CD4-positive, alpha-beta T cell (primary cell): ENCODE measurements around the gene TENM4. TPM values are rescaled to one million over a fixed set of nuclear protein-coding genes. Genes with fewer than 3 reads are reported as not detected.

Experiments
- ATAC-seq: fragments of 200-7000 bp; cut with Tn5 transposase; one replicate; pipeline ENCODE4 v1.10.0; 2022; ENCODE audit warnings: mild to moderate bottlenecking; ENCODE audit not compliant: poor library complexity
- CTCF ChIA-PET: fragments of 350-600 bp; sonication (Branson Sonifier 250); formaldehyde crosslinking; loops from one replicate; lab custom pipeline; 2021; ENCODE audit warnings: antibody characterized with exemption, inconsistent platforms; lab: Charles Lee
- POLR2A ChIA-PET: fragments of 350-600 bp; sonication (Branson Sonifier 250); formaldehyde crosslinking; loops from one replicate; lab custom pipeline; 2021; ENCODE audit warnings: antibody characterized with exemption, inconsistent platforms; lab: Charles Lee
- DNase-seq, 14 experiments: peaks; one replicate each; pipeline ENCODE4 v3.0.0-alpha.2; 2013 to 2020; ENCODE audit warnings: mixed read lengths in 2 of 14
- H3K27ac ChIP-seq, 2 donors: one replicate each; pipeline versions ENCODE4 v1.5.1 to v1.7.0; 2013; ENCODE audit warnings: low read length in 2 of 2, low read depth in 1 of 2, mild to moderate bottlenecking in 1 of 2
- H3K27me3 ChIP-seq, 2 experiments: 1 replicate in 1 of 2; 2 replicates in 1 of 2; pipeline versions ENCODE4 v1.6.1 to v1.7.0; 2013; ENCODE audit warnings: low read length in 2 of 2, control low read depth in 1 of 2, mild to moderate bottlenecking in 1 of 2, moderate library complexity in 1 of 2; ENCODE audit not compliant: insufficient read depth in 2 of 2, control insufficient read depth in 1 of 2
- H3K36me3 ChIP-seq: one replicate; pipeline ENCODE4 v1.6.1; 2013; ENCODE audit warnings: low read length, control low read depth; ENCODE audit not compliant: insufficient read depth
- H3K4me1 ChIP-seq: one replicate; pipeline ENCODE4 v1.6.1; 2013; ENCODE audit warnings: low read length, control low read depth; ENCODE audit not compliant: insufficient read depth
- H3K4me3 ChIP-seq: one replicate; pipeline ENCODE4 v1.5.1; 2013; ENCODE audit warnings: mild to moderate bottlenecking, low read length, moderate library complexity
- H3K9me3 ChIP-seq, 2 experiments: 1 replicate in 1 of 2; 2 replicates in 1 of 2; pipeline versions ENCODE4 v1.6.1 to v1.7.0; 2013; ENCODE audit warnings: low read length in 2 of 2, mild to moderate bottlenecking in 2 of 2, control low read depth in 1 of 2, moderate library complexity in 1 of 2; ENCODE audit not compliant: control insufficient read depth in 1 of 2, insufficient read depth in 1 of 2
- H3K27ac Mint-ChIP-seq: one replicate; pipeline ENCODE4 v1.8.0; 2020; ENCODE audit warnings: mixed read lengths
- H3K27me3 Mint-ChIP-seq: one replicate; pipeline ENCODE4 v1.8.0; 2021; ENCODE audit warnings: mixed read lengths
- H3K36me3 Mint-ChIP-seq: one replicate; pipeline ENCODE4 v1.8.0; 2021; ENCODE audit warnings: low read depth, mixed read lengths
- H3K4me1 Mint-ChIP-seq: one replicate; pipeline ENCODE4 v1.8.0; 2021; ENCODE audit warnings: low read depth, mixed read lengths
- H3K4me3 Mint-ChIP-seq: one replicate; pipeline ENCODE4 v1.8.0; 2020; ENCODE audit warnings: mild to moderate bottlenecking, mixed read lengths
- H3K9me3 Mint-ChIP-seq: one replicate; pipeline ENCODE4 v1.8.0; 2020; ENCODE audit warnings: mixed read lengths
- CTCF ChIP-seq: fragments of 200-600 bp; IDR thresholded peaks from one replicate; pipeline ENCODE4 v1.8.0; 2022; ENCODE audit warnings: antibody characterized with exemption, mild to moderate bottlenecking
- intact Hi-C, 2 experiments: fragments of 100-400 bp; cut with DNase I in 1 of 2; cut with micrococcal nuclease in 1 of 2; formaldehyde crosslinking; loops; one replicate each; pipeline versions ENCODE4 v1.15.1 to v1.9.0; 2023 to 2025; cut with DNase I, micrococcal nuclease
- total RNA-seq, 174 experiments: library from RNA in 2 of 174; stranded (reverse) in 2 of 174; gene quantifications; one replicate each; pipeline ENCODE4 v1.2.3 and lab custom pipeline; 2021 to 2026

The TENM4 gene
- total RNA-seq, 2 experiments from 2014 or later = 0.22 to 0.31 TPM

- no peaks in the 10 kb centered on the region for H3K4me1 ChIP-seq
- H3K27ac ChIP-seq = no peak overlapping the region
These were observed 128.0 kb downstream of the TENM4 start for GRCh38 chr11:79312617-79313529.

GRCh38 chr11:79311461-79311860 is 129.4 kb downstream of the TENM4 start:
- no peak overlapping the region for H3K27ac Mint-ChIP-seq
- no peak for ATAC-seq
- H3K4me3 Mint-ChIP-seq = no peak overlapping the region
- Histone ChIP-seq H3K27ac (no peak overlapping the region), H3K36me3 (no peaks in the 10 kb centered on the region), H3K4me3 (no peak overlapping the region), H3K27me3 (no peaks in the 10 kb centered on the region), H3K9me3 (peaks cover 0 to 8% of the 10 kb centered on the region in 2 experiments), H3K4me1 (no peaks in the 10 kb centered on the region)
- H3K4me1 Mint-ChIP-seq = no peaks in the 10 kb centered on the region
- H3K27me3 Mint-ChIP-seq = no peaks in the 10 kb centered on the region
- no peak for DNase-seq
- H3K9me3 Mint-ChIP-seq = peaks cover 2% of the 10 kb centered on the region
- H3K36me3 Mint-ChIP-seq = no peaks in the 10 kb centered on the region
- intact Hi-C loops = no loop called here
- no peak for TF ChIP-seq CTCF
- ChIA-PET POLR2A (no interaction called here), CTCF (no interaction called here)

More at GRCh38 chr11:79312617-79313529, 128.0 kb downstream of the TENM4 start:
- no peaks in the 10 kb centered on the region for H3K9me3 Mint-ChIP-seq
- no peak for TF ChIP-seq CTCF
- H3K4me3 Mint-ChIP-seq = no peak overlapping the region
- CTCF ChIA-PET = no interaction called here
- no peaks in the 10 kb centered on the region for H3K27me3 ChIP-seq
- H3K27me3 Mint-ChIP-seq = no peaks in the 10 kb centered on the region
- no peak overlapping the region for H3K4me3 ChIP-seq
- peaks cover 0 to 1% of the 10 kb centered on the region in 2 experiments for H3K9me3 ChIP-seq
- intact Hi-C loops = no loop called here
- H3K27ac Mint-ChIP-seq = no peak overlapping the region
- DNase-seq = no peak
- POLR2A ChIA-PET = no interaction called here
- ATAC-seq = no peak
- H3K36me3 Mint-ChIP-seq = no peaks in the 10 kb centered on the region
- H3K4me1 Mint-ChIP-seq = no peaks in the 10 kb centered on the region
- H3K36me3 ChIP-seq = no peaks in the 10 kb centered on the region

GRCh38 chr11:79309407-79309806 is 131.4 kb downstream of the TENM4 start:
- Mint-ChIP-seq H3K9me3 (peaks cover 2% of the 10 kb centered on the region), H3K27me3 (no peaks in the 10 kb centered on the region), H3K4me3 (no peak overlapping the region), H3K27ac (no peak overlapping the region), H3K4me1 (no peaks in the 10 kb centered on the region), H3K36me3 (no peaks in the 10 kb centered on the region)
- Histone ChIP-seq H3K9me3 (peaks cover 0 to 12% of the 10 kb centered on the region in 2 experiments), H3K27ac (no peak overlapping the region), H3K27me3 (no peaks in the 10 kb centered on the region), H3K4me1 (no peaks in the 10 kb centered on the region), H3K4me3 (no peak overlapping the region), H3K36me3 (no peaks in the 10 kb centered on the region)
- DNase-seq (no peak), ATAC-seq (no peak)
- intact Hi-C loops = no loop called here
- CTCF ChIA-PET = no interaction called here
- no peak for TF ChIP-seq CTCF
- POLR2A ChIA-PET = no interaction called here
